HT1080 (cell line): ENCODE results near the gene FGD3. TPM values are rescaled to one million over a fixed set of nuclear protein-coding genes. Genes with fewer than 3 reads are reported as not detected.
A peak's percentile ranks its signal among the peaks of the same experiment; 100 is the strongest.
"Not testable (repeated sequence)": the region's sequence is repeated elsewhere in the genome, so short reads cannot be mapped to it uniquely, and the experiment has no call there.

Source experiments
- DNase-seq: peaks from one replicate; pipeline ENCODE4 v3.0.0-alpha.2; 2015; ENCODE audit warnings: low read depth
- total RNA-seq: library from RNA; depleted of rRNA; stranded (reverse); fragments of >200 nt; shearing (Covaris generic); gene quantifications from 2 replicates; pipeline ENCODE4 v1.2.3, GENCODE V29; 2014

The FGD3 gene
- total RNA-seq, 1 experiment from 2014 or later: 0.06 TPM

DNA sequence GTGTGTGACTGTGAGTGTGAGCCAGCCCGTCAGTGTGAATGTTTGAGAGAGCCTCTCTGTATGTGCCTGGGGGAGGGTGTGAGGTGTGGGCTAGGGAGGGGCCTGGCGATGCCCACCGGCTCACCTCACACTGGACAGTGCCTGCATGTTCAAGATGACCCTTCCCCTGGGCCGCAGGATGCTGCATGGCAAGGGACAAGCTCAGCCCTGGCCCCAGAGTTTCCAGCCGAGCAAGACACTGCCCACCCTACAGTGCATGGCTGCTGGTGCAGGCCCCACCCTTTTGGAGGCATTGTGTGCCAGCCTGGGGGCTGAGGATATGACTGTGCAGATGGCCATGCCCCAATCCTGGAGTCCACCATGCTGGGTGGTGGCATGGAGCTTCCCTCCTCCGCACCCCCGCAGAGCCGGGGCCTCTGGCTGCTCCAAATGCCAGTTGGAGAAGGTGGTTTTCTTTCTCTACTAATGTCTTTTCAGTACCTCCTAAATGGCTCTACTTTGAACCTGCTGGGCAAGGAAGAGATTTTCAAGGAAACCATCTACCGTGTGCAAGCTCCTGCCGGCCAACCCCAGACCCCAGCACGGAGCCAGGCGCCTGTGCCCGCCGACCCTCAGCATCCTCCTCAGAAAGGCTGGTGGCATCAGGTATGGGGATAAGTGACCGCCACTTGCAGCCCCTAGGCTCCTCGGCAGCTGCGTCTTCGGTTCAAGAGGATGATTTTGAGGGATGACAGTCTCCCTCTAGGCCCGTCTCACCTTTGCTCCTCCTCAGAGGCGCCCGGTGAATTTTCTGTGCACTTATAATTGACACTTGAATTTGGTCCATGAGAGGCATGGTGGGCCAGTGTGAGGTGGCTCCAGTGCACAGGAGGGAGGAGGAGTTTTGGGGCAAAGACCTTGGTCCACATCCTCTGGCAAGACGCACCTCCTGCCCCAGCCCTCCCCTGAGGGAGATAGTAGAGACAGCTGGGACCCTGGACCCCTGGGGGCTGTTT, 27.7 kb downstream of the FGD3 start:
- no peak for DNase-seq

DNA sequence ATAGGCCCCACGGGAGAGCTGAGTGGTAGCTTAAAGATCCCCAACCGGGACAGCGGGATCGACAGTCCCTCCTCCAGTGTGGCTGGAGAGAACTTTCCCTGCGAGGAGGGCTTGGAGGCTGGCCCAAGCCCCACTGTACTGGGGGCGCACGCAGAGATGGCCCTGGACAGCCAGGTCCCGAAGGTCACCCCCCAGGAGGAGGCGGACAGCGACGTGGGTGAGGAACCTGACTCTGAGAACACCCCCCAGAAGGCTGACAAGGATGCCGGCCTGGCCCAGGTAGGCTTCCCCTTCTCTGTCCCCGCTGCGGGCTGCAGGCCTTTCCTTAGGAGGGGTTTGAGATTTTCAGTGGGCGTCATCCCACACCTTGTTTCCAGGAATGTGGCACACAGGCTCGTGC, 29.1 kb downstream of the FGD3 start:
- DNase-seq: no peak

DNA sequence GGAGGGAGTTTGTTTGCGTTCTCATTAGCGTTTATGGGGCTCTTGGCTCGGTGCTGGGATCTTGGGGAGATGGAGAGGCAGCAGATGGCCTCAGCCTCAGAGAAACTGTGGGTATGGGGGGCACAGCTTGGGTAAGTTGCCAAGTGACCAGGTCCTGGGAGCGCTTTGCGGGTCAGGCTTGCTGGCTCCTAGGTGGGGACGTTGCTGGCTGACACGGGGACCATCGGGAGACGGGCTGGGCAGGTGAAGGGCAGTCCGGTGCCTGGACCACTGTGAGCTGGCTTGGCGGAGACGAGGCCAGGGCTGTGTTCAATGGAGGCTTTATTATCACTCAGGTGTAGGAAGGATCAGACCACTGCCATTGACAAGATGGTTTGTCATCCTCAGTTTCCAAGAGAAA, 30.0 kb downstream of the FGD3 start:
- no peak for DNase-seq

DNA sequence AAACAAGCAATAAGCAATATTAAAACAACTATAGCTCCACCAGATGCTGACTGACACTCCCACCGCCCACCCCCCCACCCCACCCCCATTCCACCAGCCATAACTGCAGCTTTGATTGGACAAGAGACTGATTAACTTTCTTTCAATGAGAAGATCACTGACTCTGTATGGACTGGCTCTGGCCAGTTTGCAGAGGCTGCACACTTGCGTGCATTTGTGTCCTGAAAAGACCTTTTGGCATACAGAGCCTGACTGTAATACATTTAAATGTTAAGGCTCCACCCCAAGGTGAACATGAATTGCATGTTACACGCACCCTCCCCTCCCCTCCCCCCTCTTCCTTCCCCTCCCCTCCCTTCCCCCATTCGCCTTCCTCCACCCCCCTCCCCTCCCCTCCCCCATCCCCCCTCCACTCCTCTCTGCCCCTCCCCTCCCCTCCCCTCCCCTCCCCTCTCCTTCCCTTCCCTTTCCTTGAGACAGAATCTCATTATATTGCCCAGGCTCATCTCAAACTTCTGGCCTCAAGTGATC, 31.1 kb downstream of the FGD3 start:
- DNase-seq: no peak

DNA sequence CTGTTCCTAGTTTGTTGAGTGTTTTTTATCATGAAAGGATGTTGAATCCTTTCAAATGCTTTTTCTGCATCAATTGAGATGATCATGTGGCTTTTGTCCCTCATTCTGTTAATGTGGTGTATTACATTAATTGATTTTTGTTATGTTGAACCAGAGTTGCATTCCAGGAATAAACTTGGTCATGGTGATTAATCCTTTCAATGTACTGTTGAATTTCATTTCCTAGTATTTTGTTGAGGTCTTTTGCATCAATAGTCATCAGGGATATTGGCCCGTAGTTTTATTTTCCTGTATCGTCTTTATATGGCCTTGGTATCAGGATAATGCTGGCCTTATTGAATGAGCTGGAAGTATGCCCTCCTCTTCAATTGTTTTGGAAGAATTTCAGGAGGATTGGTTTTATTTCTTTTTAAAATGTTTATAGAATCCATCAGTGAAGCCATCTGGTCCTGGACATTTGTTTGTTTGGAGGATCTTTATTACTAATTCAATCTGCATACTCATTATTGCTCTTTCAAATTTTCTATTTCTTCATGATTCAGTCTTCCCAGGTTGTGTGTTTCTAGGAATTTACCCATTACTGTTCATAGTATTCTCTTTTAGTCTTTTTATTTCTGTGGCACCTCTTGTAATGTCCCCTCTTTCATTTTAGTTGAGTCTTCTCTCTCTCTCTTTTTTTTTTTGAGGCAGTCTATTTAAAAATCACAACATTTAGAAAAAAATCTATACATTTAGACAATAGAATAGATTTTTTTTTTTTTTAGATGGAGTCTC, 32.1 kb downstream of the FGD3 start:
- DNase-seq: no peak

DNA sequence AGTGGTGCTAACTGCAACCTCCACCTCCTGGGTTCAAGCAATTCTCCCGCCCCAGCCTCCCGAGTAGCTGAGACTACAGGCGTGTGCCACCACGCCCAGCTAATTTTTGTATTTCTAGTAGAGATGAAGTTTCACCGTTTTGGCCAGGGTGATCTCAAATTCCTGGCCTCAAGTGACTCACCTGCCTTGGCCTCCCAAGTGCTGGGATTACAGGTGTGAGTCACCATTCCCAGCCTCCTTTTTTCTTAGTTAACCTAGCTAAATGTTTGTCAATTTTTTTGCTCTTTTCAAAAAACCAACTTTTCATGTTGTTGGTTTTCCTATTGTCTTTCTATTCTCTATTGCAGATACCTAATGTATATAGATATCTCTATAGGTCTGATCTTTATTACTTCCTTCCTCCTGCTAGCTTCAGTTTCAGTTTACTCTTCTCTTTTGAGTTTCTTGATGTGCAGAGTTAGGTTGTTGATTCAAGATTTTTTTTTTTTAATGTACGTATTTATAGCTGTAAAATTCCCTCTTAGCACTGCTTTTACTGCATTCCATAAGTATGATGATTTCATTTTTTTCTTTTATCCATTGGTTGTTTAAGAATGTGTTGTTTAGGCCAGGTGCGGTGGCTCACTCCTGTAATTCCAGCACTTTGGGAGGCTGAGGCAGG, 32.9 kb downstream of the FGD3 start:
- no peak for DNase-seq

DNA sequence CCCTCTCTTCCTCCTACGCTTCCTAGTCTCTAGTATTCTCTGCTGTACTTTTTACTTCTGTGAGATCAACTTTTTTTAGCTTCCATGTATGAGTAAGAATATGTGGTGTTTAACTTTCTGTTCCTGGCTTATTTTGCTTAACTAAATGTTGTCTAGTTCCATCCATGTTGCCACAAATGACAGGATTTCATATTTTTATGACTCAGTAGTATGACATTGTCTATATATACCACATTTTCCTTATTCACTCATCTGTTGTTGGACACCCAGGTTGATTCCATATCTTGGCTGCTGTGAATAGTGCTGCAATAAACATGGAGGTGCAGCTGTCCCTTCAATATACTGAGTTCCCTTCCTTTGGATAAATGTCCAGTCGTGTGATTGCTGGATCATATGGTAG, 34.8 kb downstream of the FGD3 start:
- DNase-seq: no peak

DNA sequence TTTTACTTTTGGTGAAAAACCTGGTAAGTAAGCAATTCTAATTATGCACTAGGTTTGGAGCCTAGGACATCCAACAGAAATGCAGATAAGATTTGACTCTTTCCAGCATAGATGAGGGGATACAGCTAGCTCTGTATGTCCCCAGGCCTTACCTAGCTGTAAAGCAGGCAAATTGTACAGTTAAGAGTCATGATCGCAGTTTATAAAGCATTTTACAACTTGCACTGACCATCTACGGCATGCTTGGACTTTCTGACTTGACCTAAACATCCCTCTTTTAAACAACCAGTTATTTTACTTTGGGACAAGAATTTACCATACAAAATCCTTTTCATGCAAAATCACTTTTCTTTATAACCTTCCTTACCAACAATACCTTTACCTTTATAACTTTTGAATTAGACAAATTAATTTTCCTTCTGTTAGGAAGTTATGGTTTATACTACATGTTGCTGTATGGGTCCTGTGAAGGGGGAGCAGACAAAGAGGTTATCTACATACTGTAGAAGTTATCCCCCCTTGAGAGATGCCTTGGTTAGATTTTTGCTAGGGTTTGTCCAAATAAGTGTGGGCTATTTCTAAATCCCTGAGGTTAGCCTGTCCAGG, 36.8 kb downstream of the FGD3 start:
- DNase-seq: no peak

DNA sequence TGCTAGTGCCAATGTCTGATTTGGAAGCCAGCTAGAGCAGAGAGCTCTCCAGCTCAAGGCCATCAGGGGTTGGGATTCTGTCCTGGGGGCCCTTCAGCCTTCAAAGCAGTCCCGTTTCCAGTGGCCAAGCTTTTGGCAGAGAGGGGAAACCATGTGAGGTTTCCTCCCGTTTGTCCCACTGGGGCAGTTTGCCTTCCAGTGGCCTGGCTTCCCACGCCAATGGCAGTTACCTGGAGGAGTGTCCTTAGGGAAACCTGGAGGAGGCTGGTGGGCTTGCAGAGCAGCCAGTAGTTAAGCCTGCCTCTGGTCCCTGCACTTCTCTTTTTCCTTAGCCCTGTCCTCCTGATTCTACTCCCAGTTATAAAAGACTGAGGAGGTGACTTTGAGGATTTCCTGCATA, 37.7 kb downstream of the FGD3 start:
- DNase-seq: no peak

DNA sequence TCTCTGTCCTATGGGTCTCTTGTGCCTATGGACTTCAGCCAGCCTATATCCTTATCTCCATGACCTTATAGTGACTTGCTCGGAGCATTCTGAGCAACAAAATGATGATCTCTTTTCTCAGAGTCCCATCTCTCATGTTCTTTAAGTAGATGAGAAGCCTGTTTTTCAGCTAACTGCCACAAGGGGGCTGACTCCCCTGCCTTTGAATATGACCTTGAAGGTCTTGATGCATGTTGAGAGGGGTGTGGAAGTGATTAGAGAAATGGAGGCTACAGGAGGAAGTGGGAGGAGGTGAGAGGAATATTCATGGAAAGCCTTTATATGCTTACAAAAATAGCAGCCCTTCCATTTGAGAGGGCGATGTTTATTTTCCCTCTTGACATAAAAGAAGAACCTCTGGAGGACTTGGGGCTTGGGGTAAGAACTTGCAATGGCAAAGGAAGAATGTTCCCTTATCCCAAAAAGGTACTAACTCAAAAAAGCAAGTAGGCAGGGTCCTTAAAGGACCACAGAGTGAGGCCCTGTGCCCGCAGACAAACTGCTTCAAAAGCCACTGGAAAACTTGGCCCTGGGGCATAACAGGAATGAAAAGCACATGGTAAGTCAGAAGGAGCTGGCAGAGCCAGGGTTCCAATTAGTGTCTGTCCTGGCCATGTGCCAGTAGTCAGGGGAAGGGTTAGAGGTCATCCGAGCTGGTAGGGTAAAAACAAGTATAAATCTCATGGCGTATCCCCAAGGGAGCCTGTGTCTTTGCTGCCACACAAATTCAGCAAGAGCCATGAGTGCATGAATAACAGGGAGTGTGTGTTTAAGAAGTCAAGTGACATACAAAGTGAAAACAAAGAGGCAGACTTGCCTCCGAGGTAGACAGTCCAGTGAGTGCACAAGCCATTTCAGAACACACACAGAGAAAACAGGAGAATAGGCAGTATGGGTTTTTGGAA, 39.1 kb downstream of the FGD3 start:
- peak; percentile 18 for DNase-seq

DNA sequence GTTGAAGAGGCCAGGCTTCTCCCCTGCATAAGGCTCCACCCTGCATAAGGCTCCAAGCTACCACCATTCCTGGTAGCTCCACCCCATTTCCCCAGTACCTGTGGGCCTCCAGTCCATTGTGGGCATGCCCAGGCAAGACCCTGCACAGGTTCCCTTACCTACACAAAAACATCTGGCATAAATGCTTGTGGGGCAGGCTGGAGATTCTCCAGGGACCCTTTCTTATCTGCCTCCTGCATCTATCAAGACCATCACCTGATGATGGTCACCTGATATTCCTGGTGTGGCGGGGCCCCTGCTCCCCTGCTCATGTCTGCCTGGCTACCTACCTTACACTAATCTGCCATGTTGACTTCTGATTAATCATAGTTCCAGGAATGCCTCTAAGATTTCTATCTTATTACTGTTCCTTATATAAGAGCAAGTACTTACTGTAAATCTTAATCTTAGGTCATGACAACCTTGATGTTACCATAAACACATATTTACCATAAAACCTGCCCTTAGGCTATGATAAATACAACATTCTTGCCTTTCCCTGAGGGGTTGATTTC, 41.0 kb downstream of the FGD3 start:
- DNase-seq: no peak

DNA sequence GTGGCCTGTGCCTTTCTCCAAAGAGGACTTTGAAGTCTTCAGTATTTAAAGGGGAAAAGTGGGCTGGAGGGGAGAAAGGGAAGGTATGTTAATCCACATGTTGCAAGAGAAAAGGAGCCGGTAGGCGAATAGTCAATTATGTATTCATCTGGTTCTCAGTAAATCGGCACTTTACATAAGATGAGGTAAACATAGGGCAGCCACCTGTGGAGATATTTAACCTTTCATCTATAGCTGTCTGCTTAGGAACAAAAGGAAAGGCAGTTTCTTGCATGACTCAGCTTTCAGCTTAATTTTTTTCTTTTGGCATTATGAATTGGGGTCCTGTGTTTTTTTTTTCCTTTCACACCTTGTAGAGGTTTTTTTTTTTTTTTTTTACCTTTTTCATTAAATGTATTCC, 42.2 kb downstream of the FGD3 start:
- no peak for DNase-seq

DNA sequence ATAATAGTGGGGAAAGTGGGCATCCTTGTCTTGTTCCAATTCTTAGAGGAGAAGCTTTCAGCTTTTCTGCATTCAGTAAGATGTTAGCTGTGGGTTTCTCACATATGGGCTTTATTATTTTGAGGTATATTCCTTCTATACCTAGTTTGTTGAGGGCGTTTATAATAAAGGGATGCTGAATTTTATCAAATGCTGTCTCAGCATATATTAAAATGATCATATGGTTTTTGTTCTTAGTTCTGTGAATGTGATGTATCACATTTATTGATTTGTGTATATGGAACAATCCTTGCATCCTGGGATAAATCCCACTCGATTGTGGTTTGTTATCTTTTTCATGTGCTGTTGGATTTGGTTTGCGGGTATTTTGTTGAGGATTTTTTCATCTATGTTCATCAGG, 43.1 kb downstream of the FGD3 start:
- no peak for DNase-seq

DNA sequence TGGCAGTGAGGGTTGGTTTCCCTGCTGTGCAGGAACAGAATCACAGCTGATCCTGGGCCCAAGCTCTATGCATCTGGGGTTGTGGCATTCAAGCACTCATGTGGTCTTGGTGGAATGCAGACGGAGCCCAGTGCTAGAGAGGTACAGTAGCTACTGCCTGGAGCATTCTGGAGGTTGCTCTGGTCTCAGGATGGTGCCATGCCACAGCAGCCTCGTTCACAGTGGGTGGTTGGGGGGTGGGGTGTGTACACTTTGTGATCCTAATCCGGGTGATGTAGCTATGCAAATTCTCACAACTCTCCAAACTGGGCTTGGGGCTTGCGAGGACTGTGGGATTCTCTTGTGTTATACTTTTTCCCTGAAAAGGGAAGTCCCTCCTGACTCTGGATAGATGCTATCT, 45.2 kb downstream of the FGD3 start:
- DNase-seq: no peak

DNA sequence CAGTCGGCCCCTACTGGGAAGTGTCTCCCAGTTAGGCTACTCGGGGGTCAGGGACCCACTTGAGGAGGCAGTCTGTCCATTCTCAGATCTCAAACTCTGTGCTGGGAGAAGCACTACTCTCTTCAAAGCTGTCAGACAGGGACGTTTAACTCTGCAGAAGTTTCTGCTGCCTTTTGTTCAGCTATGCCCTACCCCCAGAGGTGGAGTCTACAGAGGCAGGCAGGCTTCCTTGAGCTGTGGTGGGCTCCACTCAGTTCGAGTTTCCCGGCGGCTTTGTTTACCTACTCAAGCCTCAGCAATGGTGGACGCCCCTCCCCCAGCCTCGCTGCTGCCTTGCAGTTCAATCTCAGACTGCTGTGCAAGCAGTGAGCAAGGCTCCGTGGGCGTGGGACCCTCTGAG, 51.5 kb downstream of the FGD3 start:
- not testable (repeated sequence) for DNase-seq

DNA sequence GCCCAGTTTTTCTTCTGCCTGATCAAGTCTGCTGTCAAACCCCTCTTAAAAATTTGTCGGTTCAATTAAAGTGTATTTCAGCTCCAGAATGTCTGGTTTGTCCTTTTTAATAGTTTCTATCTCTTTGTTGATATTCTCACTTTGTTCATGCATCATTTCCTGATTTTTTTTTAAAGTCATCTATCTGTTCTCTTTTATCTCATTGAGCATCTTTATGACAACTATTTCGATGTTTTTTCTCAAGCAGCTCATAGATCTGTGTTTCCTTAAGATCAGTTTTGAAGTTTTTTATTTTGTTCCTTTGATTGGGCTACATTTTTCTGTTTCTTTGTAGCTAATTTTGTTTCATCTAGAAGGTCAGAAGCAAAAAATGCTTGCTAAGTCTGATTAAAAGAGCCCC, 53.7 kb downstream of the FGD3 start:
- no peak for DNase-seq

DNA sequence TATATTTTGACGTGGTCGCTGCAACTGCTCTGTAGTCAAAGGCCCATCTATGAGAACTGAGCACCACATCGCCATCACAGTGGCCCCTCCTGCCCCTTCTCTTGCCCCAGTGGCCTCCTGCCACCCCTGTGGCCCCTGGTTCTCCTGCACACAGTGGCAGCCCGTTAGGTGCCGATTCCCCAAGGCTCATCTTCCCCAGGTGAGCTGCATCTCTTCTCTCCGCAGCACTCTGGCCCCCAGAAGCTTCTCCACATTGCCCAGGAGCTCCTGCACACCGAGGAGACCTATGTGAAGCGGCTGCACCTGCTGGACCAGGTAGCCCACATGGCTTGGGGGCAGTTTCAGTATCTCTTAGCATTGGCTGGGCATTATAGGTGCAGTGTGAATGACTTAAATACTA, 55.4 kb downstream of the FGD3 start:
- no peak for DNase-seq

DNA sequence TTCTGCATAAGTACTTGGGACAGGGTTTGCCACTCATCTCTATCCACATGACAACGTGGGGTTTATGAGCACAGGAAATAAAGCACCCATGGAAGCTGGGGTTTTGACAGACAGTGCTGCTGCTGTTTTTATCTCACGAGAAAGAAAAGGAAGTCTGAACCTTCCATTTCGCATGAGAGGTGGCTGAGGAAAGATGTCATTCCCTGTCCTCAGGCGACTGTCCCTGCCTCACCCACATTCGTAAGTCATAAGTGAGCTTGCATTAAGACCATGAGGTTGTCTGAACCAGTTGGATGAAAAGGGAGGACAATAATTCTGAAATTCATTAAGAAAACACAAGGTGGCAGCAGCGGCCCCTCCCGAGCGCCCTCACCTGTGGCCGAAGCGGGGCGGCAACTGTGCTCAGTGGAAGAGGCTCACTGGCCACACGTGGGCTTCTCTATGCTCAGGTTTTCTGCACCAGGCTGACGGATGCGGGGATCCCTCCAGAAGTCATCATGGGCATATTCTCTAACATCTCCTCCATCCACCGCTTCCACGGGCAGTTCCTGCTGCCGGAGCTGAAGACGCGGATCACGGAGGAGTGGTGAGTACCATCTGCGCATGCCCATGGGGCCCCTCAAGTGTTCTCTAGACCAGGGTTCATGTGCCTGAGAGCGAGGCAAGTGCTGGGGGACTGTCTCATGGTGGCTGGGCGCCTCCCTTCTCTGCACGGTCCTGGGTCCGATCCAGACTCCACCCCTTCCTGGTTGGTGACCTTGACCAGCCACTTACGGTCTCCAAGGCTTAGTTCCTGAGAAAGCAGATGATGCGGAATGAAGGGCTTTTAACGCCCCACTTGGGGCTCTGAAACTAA, 56.5 kb downstream of the FGD3 start:
- peak; percentile 54 for DNase-seq

DNA sequence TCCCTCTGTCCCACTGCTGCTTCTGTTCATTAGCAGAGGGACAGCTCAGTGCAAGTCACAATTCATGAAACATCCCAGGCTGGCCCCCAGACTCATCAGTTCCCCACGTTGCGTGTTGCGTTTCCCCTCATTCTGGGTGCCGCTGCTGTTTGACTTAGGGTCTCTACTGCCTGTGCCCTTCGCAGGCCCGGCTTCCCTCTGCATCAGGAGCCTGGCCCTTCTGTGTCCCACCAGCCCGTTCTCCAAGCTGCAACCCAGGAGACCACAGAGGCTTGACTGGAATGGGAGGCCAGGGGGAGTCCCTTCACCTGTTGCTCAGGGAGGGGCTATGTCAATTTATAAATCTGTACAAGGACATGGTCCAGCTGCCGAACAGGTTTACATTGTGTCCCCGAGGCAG, 57.2 kb downstream of the FGD3 start:
- DNase-seq: no peak
